OCI-LY3 (cell line): ENCODE data around the gene UNC119B.

Experiments used
- H2AFZ ChIP-seq: fragments of 200-600, 300-600 bp; shearing (Covaris generic); 2 replicates; pipeline ENCODE4 v1.6.0; 2014; ENCODE audit warnings: antibody characterized with exemption, low read depth, low read length
- H3K27ac ChIP-seq: fragments of 200-600, 300-600 bp; sonication (generic); 2 replicates; pipeline ENCODE4 v1.5.1; 2014; ENCODE audit warnings: mild to moderate bottlenecking, low read length, moderate library complexity, mixed read lengths
- H3K27me3 ChIP-seq: fragments of 200-600, 300-600 bp; sonication (generic); 2 replicates; pipeline ENCODE4 v1.6.1; 2014; ENCODE audit warnings: low read depth, low read length, mixed read lengths
- H3K36me3 ChIP-seq: fragments of 200-600, 300-600 bp; sonication (generic); replicated peaks from 2 replicates; pipeline ENCODE3; 2014; ENCODE audit warnings: low read depth, low read length, mixed read lengths
- H3K4me1 ChIP-seq: fragments of 300-600, 200-600 bp; sonication (generic); 2 replicates; pipeline ENCODE4 v1.6.1; 2014; ENCODE audit warnings: low read length, mixed read lengths
- H3K4me2 ChIP-seq: fragments of 200-600, 300-600 bp; sonication (generic); 2 replicates; pipeline ENCODE4 v1.6.1; 2014; ENCODE audit warnings: low read length, mixed read lengths
- H3K4me3 ChIP-seq: fragments of 300-600, 200-600 bp; sonication (generic); 2 replicates; pipeline ENCODE4 v1.5.1; 2014; ENCODE audit warnings: antibody characterized with exemption, mild to moderate bottlenecking, low read length, moderate library complexity
- H3K79me2 ChIP-seq: fragments of 300-600, 200-600 bp; shearing (Covaris generic); 2 replicates; pipeline ENCODE4 v1.6.1; 2014; ENCODE audit warnings: mild to moderate bottlenecking, low read length, mixed read lengths
- H3K9ac ChIP-seq: fragments of 300-600, 200-600 bp; shearing (Covaris generic); 2 replicates; pipeline ENCODE4 v1.6.0; 2014; ENCODE audit warnings: mild to moderate bottlenecking, low read length, moderate library complexity
- H3K9me3 ChIP-seq: fragments of 200-600, 300-600 bp; shearing (Covaris generic); 2 replicates; pipeline ENCODE4 v1.6.1; 2014; ENCODE audit warnings: low read length, mixed read lengths; ENCODE audit not compliant: insufficient read depth
- H4K20me1 ChIP-seq: fragments of 200-600, 300-600 bp; sonication (generic); 2 replicates; pipeline ENCODE4 v1.6.1; 2016; ENCODE audit warnings: low read length, mixed read lengths; ENCODE audit not compliant: insufficient read depth
- CTCF ChIP-seq: fragments of 200-600, 300-600 bp; sonication (generic); IDR thresholded peaks from 2 replicates; pipeline ENCODE4 v1.5.1; 2014; ENCODE audit warnings: antibody characterized with exemption, low read length, low read depth
- EZH2phosphoT487 ChIP-seq: fragments of 200-600 bp; shearing (Covaris generic); IDR thresholded peaks from 2 replicates; pipeline ENCODE4 v1.6.1; 2018; ENCODE audit warnings: antibody characterized with exemption, mixed run types, low read depth

Gene UNC119B

GRCh38 chr12:120733574-120733973 is 23.3 kb downstream of the UNC119B start:
- Histone ChIP-seq H4K20me1 (no peaks in the 10 kb centered on the region), H2AFZ (no peak overlapping the region), H3K4me2 (no peak overlapping the region), H3K9me3 (no peaks in the 10 kb centered on the region), H3K27ac (no peak overlapping the region), H3K79me2 (no peaks in the 10 kb centered on the region), H3K4me1 (no peaks in the 10 kb centered on the region), H3K4me3 (no peak overlapping the region), H3K36me3 (peaks cover 4% of the 10 kb centered on the region), H3K9ac (no peak overlapping the region), H3K27me3 (no peaks in the 10 kb centered on the region)
- TF ChIP-seq EZH2phosphoT487: no peak
- no peak for TF ChIP-seq CTCF

- Histone ChIP-seq H3K4me3 (no peak overlapping the region), H3K27me3 (no peaks in the 10 kb centered on the region), H4K20me1 (no peaks in the 10 kb centered on the region), H3K27ac (no peak overlapping the region), H3K9me3 (no peaks in the 10 kb centered on the region), H3K36me3 (peaks cover 4% of the 10 kb centered on the region), H3K9ac (no peak overlapping the region), H3K79me2 (no peaks in the 10 kb centered on the region), H2AFZ (no peak overlapping the region), H3K4me1 (no peaks in the 10 kb centered on the region), H3K4me2 (no peak overlapping the region)
- TF ChIP-seq CTCF (no peak), EZH2phosphoT487 (no peak)
These were observed 24.0 kb downstream of the UNC119B start for GRCh38 chr12:120734210-120734609.

- no peak for TF ChIP-seq CTCF
- Histone ChIP-seq H3K36me3 (no peaks in the 10 kb centered on the region), H3K4me3 (no peak overlapping the region), H3K79me2 (no peaks in the 10 kb centered on the region), H3K27me3 (no peaks in the 10 kb centered on the region), H3K4me2 (no peak overlapping the region), H3K9ac (no peak overlapping the region), H3K4me1 (no peaks in the 10 kb centered on the region), H4K20me1 (no peaks in the 10 kb centered on the region), H3K9me3 (no peaks in the 10 kb centered on the region), H2AFZ (no peak overlapping the region), H3K27ac (no peak overlapping the region)
These were observed 24.9 kb downstream of the UNC119B start for GRCh38 chr12:120735181-120735580.

GRCh38 chr12:120736404-120737331 is 26.4 kb downstream of the UNC119B start:
- H3K4me1 ChIP-seq: no peaks in the 10 kb centered on the region
- no peak overlapping the region for H3K9ac ChIP-seq
- no peaks in the 10 kb centered on the region for H3K9me3 ChIP-seq
- H3K27ac ChIP-seq: no peak overlapping the region
- H3K79me2 ChIP-seq: no peaks in the 10 kb centered on the region
- no peak overlapping the region for H2AFZ ChIP-seq
- TF ChIP-seq EZH2phosphoT487 (no peak), CTCF (no peak)
- no peak overlapping the region for H3K4me2 ChIP-seq
- H3K27me3 ChIP-seq: no peaks in the 10 kb centered on the region
- H3K36me3 ChIP-seq: no peaks in the 10 kb centered on the region
- H4K20me1 ChIP-seq: no peaks in the 10 kb centered on the region
- H3K4me3 ChIP-seq: no peak overlapping the region
